Neural progenitor cell (in vitro differentiated cells): Measurements from ENCODE around the gene NBAS.

ENCODE experiments used
- EZH2 ChIP-seq: fragments of 200-600 bp; sonication (generic); IDR thresholded peaks from 2 replicates; pipeline ENCODE4 v1.6.1; 2017; ENCODE audit warnings: antibody characterized with exemption, mild to moderate bottlenecking, moderate library complexity
- TF ChIP-seq, protein P1 (sequence below): fragments of 200-600 bp; sonication (generic); IDR thresholded peaks from 2 replicates; pipeline ENCODE4 v1.5.1; 2017; ENCODE audit warnings: antibody characterized with exemption, mild to moderate bottlenecking

DNA sequence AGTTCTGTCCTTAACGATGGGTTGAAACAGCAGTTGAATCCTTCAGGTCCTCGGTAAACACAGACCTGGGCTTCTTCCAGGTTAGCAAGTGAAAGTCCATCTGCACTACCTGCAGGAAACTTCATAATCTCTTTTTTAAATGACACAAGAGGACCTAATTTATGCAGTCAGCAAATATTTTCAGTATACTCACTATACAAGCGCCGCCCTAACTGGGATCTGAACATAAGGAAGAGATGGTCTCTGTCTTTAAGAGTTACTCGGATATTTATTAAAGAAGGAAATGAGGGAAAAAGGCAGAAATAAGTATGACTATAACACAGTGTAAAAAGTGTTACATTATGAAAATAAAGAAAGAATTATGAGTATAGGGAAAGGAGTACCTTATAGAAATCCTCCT, 103.3 kb downstream of the NBAS start:
- TF ChIP-seq, protein P1, sequence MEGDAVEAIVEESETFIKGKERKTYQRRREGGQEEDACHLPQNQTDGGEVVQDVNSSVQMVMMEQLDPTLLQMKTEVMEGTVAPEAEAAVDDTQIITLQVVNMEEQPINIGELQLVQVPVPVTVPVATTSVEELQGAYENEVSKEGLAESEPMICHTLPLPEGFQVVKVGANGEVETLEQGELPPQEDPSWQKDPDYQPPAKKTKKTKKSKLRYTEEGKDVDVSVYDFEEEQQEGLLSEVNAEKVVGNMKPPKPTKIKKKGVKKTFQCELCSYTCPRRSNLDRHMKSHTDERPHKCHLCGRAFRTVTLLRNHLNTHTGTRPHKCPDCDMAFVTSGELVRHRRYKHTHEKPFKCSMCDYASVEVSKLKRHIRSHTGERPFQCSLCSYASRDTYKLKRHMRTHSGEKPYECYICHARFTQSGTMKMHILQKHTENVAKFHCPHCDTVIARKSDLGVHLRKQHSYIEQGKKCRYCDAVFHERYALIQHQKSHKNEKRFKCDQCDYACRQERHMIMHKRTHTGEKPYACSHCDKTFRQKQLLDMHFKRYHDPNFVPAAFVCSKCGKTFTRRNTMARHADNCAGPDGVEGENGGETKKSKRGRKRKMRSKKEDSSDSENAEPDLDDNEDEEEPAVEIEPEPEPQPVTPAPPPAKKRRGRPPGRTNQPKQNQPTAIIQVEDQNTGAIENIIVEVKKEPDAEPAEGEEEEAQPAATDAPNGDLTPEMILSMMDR = no peak
- no peak for TF ChIP-seq EZH2
